Mucosa of stomach (tissue), 1 donor: ENCODE results near the gene SPTSSB.

Source experiments
- H3K27me3 ChIP-seq: one replicate; pipeline ENCODE4 v1.7.0; 2013; ENCODE audit warnings: mild to moderate bottlenecking, low read length; ENCODE audit not compliant: control insufficient read depth, insufficient read depth
- H3K36me3 ChIP-seq: one replicate; pipeline ENCODE4 v1.7.0; 2013; ENCODE audit warnings: low read length; ENCODE audit not compliant: control insufficient read depth, insufficient read depth
- H3K4me1 ChIP-seq: one replicate; pipeline ENCODE4 v1.7.0; 2013; ENCODE audit warnings: mild to moderate bottlenecking, low read length; ENCODE audit not compliant: control insufficient read depth, insufficient read depth
- H3K4me3 ChIP-seq: one replicate; pipeline ENCODE4 v1.7.0; 2013; ENCODE audit warnings: low read length
- H3K9ac ChIP-seq: one replicate; pipeline ENCODE4 v1.7.0; 2013; ENCODE audit warnings: mild to moderate bottlenecking, low read length, moderate library complexity
- H3K9me3 ChIP-seq: one replicate; pipeline ENCODE4 v1.7.0; 2013; ENCODE audit warnings: mild to moderate bottlenecking, low read length, moderate library complexity; ENCODE audit not compliant: control insufficient read depth
- donor health status: Pancreatic carcinoma.

The SPTSSB gene

DNA sequence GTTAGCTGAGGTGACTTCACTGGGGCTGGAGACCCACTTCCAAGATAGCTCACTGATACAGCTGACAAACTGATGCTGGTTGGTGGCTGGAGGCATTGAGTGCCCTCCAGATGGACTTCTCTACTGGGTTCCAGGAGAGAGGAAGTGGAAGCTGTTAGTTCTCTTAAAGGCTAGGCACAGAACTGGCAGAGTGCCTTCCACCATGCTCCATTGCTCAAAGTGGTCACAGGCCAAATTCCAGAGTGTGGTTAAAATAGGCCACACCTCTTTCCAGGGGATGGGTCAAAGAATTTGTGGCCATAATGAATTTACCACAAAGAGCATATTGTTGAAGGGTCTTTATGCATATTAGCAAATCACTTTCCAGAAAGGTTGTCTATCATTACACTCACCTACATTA is 76.0 kb downstream of the SPTSSB start:
- H3K9me3 ChIP-seq: no peaks in the 10 kb centered on the region
- H3K9ac ChIP-seq: no peak overlapping the region
- peaks cover 23% of the 10 kb centered on the region for H3K4me1 ChIP-seq
- H3K4me3 ChIP-seq: no peak overlapping the region
- no peaks in the 10 kb centered on the region for H3K36me3 ChIP-seq
- H3K27me3 ChIP-seq: no peaks in the 10 kb centered on the region
